Measurements from ENCODE around the gene KIF1A.
"Not testable (repeated sequence)": the region's sequence is repeated elsewhere in the genome, so short reads cannot be mapped to it uniquely, and the experiment has no call there.

KIF1A gene

DNA sequence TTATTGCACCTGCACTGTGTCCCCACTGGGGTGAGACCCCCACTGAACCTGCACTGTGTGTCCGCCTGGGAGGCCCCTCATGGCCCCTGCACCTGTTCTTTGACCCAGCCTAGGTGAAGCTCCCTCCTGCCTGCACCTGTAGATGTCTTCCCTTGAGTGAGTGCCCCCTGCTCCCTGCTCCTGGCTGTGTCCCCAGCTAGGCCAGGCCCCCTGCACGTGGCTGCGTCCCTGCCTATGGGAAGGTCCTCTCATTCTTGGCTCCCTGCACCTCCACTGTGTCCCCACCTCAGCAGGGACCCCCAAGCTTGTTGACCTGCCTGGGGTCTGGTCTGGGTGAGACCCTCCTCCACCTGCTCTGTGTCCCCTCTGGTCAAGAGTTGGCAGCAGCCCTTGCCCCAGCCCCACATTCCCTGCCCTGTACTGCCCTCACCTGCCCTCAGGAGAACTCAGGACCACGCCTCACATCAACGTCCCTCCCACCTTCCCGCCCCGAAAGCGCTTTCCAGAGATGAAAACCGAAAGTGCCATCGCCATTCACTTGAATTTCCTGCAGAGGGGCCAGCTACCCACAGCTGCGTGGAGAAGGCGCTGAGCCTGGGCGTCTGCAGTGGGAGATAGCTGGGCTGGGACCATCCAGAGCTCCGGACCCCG, 136.6 kb downstream of the KIF1A start:
- DNase-seq (ENCODE audit: low read depth) = not testable (repeated sequence)

DNA sequence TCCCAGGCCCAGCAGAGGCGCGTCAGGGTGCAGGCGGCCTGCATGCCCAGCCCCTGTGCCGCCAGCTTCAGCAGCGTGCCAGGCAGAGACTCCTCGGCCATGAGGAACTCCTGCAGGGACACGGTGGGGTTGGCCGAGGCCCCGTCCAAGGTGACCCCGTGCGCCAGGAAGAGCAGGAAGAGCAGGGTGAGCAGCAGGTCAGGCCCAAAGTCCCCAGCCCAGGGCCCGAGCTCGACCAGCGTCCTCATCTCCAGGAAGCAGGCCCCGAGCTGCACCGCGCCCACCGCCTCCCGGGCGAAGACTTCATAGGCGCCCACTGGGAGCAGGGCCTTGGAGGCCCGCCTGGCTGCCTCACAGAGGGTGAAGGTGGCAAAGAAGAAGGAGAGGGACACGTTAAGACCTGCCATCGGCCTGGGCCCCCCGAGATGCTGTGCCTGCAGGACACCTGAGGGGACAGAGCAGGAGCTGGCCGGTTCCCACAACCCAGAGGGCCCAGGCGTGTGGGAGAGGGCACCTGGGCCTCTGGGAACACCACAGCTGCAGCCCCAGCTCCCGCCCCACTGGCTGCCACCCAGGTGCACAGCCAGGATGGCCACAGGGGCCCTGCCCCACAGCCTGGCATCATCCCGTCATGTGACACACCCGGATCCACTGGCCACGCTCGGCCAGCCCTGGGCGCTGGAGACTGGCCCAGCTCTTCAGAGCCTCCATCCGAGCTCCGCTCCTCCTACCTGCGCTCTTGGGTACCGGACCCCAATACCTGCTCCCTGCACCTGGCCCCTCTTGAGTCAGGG, 137.4 kb downstream of the KIF1A start, which contains the start of gene AQP12B:
Gene AQP12B, minus strand, starts transcription at position 455 of the 794 bp plus-strand sequence. Its CDS starts 48 bp downstream, at position 407.
- not testable (repeated sequence) for DNase-seq (ENCODE audit: low read depth)

DNA sequence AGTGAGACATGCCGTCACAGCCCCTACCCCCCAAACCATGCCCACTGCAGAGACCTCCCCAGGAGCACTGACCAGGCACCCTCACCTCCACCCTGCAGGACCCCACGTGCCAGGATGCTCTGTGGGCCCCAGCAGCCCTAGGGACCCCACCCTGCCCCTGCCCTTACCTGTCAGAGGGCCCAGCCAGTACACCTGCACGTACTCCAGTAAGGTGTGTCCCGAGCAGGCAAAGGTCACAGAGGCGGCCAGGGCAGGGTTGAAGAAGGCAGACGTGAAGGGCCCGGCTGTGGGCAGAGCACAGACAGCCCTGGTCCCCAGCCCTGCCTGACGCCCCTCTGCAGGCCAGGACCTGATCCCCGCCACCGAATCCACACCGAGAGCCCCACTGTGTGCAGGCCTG, 139.8 kb downstream of the KIF1A start:
- DNase-seq (ENCODE audit: low read depth) = not testable (repeated sequence)

DNA sequence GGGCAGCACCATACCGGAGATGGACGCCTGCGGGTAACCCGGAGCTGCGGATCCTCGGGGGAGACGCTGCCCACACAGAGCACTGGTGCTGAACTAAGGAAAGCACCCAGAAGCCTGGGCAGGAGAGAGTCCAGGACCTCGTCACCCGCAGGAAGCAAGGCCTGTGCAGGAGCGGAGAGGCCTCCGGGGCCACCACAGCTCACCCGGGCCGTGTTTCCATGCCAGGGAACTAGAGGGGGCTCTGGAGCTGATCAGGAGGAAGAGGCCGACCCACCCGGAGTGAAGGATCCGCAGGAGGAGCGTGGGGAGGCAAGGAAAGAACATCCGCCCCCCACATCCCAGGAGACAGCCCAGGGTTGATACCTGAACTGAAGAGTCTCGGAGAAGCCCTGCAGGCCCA, 141.1 kb downstream of the KIF1A start:
- DNase-seq (ENCODE audit: low read depth) = not testable (repeated sequence)

DNA sequence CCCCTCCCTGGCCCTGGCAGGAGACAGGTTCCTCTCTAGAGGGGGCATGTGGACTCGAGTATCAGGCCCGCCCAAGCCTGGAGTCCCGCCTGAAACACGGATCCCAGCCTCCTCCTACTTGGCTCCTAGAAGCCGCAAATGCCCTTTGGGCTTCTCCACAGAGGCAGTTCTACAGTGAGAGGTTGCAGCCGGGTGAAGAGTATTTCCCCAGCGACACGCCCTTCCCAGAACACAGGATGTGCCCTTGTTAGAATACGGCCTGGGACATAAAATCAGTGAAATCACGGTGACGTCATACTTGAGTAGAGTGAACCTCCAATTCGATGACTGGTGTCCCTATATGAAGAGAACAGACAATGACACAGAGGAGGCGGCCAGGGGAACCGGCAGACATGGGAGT, 142.0 kb downstream of the KIF1A start:
- DNase-seq (ENCODE audit: low read depth) = not testable (repeated sequence)

DNA sequence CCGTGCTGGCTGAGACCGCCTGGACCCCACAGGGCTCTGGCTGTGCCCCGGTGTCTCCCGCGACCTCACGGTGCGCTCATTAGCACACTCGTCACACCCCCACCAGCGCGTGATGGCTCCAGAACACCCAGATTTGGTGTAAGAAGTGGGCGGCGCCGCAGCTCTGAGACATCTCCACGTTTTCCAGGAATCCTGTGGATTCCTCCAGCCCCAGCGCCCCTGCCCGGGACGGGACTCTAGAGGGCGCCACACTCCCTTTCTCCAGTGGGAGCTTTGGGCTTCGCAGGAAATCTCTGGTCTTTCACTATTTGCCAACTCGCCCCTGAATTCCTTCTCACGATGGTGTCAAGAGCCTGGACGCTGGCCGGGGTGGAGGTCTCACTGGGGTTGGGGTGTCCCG, 144.7 kb downstream of the KIF1A start:
- not testable (repeated sequence) for DNase-seq (ENCODE audit: low read depth)

DNA sequence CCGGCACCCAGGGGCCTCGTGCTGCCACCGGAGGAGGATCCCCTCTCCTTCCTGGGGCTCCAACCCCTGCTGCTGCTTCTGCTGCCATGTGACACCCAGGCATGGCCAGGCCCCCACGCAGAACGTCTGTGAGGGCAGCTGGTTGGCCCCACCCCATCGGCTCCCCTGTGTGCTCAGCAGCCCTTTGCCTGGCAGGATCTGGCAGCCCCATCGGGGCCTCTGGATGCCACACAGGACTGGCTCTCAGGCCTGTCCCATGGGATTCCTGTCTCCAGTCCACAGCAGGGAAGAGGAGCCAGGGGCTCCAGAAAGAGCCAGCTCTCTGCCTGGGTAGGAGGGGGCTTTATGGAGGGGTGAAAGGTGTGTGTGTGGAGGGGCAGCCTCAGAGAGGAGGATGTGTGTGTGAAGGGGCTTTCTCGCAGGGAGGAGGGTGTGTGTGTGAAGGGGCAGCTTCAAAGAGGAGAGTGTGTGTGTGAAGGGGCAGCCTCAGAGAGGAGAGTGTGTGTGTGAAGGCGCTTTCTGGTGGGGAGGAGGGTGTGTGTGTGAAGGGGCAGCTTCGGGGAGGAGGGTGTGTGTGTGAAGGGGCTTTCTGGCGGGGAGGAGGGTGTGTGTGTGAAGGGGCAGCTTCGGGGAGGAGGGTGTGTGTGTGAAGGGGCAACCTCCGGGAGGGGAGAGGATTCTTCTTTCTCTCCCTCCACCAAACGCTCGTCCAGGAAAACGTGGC, 145.4 kb downstream of the KIF1A start:
- DNase-seq (ENCODE audit: low read depth) = not testable (repeated sequence)

DNA sequence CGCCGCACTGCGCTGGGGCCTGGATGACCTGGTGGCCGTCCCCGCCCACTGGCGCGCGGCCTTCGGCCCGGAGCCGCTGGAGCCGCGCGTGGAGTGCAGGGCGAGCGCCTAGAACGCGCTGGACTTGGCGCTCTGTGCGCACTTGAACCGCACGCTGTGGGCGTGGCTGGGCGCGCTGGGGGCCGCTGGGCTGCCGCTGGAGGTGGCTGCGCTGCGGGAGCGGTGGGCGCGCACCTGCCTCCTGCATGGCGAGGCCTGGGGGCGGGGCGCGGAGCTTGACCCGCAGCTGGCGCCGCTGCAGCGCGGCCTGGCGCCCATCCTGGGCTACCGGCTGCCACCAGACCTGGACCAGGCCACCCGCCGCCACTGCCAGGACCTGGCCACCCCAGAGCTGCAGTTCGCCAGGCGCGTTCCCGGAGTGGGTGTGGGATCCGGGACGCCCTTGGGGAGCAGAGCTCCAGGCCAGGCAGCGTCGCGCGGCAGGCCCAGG, 147.3 kb downstream of the KIF1A start:
- DNase-seq (ENCODE audit: low read depth) = no peak

DNA sequence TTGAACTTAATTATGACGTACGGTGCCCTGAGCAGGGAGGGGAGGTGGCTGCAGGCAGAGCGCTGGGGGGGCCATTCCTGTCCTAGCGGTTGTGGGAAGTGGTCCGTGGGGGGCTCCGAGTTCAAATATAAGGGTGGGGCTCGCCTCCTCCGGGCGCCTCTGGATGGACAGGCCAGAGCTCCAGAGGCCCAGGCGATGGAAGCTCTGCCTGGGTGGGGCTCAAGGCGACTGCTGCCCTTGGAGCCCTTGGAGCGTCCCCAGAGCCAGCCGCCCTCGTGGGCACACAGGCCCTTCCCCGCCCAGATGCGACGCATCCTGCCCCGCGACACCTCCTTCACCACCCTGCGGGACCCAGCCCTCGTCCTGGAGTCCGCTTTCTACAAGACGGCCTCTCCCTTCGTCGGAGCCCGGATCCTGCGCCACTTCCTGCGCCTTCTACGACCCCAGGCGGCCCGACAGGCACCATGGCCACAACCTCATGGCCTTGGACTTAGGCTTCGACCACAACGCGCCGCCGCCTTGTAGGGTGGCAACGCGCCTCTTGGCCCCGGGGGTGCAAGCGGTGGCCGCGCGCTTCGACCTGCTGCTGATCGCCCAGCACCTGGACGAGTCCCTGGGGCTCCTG, 147.8 kb downstream of the KIF1A start:
- no peak for DNase-seq (ENCODE audit: low read depth)

DNA sequence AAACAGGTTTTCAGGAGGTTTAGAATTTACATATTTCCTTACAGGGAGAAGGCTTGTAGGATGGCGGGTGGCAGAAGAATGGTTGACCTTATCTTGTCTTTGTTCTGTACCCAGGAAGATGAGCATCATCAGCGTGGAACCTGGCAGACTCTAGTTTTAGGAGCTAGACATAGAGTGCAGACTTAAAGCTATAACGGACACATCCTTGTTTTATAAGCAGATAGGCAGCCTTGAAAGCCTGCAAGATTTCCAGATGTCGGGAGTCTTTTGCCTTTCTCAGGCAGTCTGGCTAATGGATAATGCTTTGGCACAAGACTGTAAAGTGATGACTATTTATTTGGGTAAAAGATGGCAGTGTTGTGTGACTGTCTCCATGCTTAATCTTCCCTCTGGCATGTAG, 149.1 kb downstream of the KIF1A start:
- DNase-seq (ENCODE audit: low read depth) = no peak

DNA sequence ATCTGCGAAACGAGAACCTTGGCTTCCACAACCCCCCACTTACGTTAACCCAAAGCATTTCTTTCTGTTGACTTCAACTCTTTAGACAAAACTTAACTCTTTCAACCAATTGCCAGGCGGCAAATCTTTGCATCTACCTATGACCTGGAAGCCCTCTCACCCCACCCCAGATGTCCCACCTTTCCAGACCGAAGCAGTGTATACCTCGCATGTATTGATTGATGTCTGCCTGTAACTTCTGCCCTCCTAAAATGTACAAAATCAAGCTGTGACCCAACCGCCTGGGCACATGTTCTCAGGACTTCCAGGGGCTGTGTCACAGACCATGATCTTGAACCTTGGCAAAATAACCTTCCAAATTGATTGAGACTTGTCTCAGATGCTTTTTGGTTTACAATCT, 149.6 kb downstream of the KIF1A start:
- DNase-seq (ENCODE audit: low read depth) = no peak

DNA sequence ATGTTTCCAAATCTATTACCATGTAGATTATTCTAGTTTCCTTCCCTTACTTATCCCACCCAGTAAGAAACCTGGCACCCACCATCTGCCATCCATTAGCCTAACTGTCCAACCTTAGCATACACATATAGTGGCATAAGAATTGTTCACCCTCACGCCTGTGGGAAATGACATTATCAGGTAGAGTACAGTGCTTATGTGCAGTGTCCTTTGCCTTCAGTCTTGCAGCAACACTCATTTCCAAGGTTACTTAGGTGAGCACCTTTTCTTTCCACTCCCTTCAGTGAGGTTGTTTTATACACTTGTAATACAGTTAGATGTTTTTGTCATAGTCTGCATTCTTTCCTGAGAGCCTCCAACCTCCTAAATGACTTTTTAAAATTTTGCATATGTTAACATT, 155.4 kb downstream of the KIF1A start:
- no peak for DNase-seq (ENCODE audit: low read depth)

All from activated T-helper 1 cell treated with Interleukin-2 at 50 U/mL for 16 hours (primary cell).